Measurements from ENCODE around the gene ZNF385C.

Gene ZNF385C

GRCh38 chr17:42131981-42132432, 33.7 kb upstream of the ZNF385C start:
- DNase-seq (ENCODE audit: low spot score), result no peak
- TF ChIP-seq, protein P1, sequence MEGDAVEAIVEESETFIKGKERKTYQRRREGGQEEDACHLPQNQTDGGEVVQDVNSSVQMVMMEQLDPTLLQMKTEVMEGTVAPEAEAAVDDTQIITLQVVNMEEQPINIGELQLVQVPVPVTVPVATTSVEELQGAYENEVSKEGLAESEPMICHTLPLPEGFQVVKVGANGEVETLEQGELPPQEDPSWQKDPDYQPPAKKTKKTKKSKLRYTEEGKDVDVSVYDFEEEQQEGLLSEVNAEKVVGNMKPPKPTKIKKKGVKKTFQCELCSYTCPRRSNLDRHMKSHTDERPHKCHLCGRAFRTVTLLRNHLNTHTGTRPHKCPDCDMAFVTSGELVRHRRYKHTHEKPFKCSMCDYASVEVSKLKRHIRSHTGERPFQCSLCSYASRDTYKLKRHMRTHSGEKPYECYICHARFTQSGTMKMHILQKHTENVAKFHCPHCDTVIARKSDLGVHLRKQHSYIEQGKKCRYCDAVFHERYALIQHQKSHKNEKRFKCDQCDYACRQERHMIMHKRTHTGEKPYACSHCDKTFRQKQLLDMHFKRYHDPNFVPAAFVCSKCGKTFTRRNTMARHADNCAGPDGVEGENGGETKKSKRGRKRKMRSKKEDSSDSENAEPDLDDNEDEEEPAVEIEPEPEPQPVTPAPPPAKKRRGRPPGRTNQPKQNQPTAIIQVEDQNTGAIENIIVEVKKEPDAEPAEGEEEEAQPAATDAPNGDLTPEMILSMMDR (IDR thresholded peaks at IDR 0.05; ENCODE audit: borderline replicate concordance, control extremely low read depth, extremely low read depth, insufficient read depth, missing control alignments), result no peak
- in situ Hi-C loops (cut with MboI; ENCODE audit: low sequenced_read_pairs, unreplicated experiment), result no loop called here

DNA sequence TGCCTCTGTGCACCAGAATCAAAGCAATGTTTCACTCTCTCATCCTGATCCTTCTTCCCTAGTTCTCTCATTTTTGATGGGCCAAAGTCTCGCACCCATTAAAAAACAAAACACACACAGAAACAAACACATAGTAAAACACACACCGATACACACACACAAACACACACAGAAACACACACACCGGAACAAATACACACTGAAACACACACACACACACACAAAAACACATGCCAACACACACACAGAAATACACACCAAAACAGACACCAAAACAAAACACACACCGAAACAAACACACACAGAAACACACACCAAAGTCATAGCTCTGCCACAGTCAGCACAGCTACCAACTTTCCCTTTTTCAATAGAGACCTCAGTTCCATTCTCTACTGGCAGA, 33.0 kb upstream of the ZNF385C start:
- no peak for DNase-seq (ENCODE audit: low spot score)
- TF ChIP-seq, protein P1 (IDR thresholded peaks at IDR 0.05; ENCODE audit: borderline replicate concordance, control extremely low read depth, extremely low read depth, insufficient read depth, missing control alignments), result no peak
- in situ Hi-C loops (cut with MboI; ENCODE audit: low sequenced_read_pairs, unreplicated experiment), result no loop called here

GRCh38 chr17:42130310-42130936, 32.1 kb upstream of the ZNF385C start:
- no peak for DNase-seq (ENCODE audit: low spot score)
- in situ Hi-C loops (cut with MboI; ENCODE audit: low sequenced_read_pairs, unreplicated experiment), result no loop called here
- TF ChIP-seq, protein P1 (IDR thresholded peaks at IDR 0.05; ENCODE audit: borderline replicate concordance, control extremely low read depth, extremely low read depth, insufficient read depth, missing control alignments), result no peak

- no peak for DNase-seq (ENCODE audit: low spot score)
- TF ChIP-seq, protein P1 (IDR thresholded peaks at IDR 0.05; ENCODE audit: borderline replicate concordance, control extremely low read depth, extremely low read depth, insufficient read depth, missing control alignments), result no peak
- in situ Hi-C loops (cut with MboI; ENCODE audit: low sequenced_read_pairs, unreplicated experiment), result no loop called here
Observed at GRCh38 chr17:42129109-42129837, 31.0 kb upstream of the ZNF385C start.

GRCh38 chr17:42127414-42127813, 29.1 kb upstream of the ZNF385C start:
- TF ChIP-seq, protein P1 (IDR thresholded peaks at IDR 0.05; ENCODE audit: borderline replicate concordance, control extremely low read depth, extremely low read depth, insufficient read depth, missing control alignments), result no peak
- no peak for DNase-seq (ENCODE audit: low spot score)
- in situ Hi-C loops (cut with MboI; ENCODE audit: low sequenced_read_pairs, unreplicated experiment), result no loop called here

DNA sequence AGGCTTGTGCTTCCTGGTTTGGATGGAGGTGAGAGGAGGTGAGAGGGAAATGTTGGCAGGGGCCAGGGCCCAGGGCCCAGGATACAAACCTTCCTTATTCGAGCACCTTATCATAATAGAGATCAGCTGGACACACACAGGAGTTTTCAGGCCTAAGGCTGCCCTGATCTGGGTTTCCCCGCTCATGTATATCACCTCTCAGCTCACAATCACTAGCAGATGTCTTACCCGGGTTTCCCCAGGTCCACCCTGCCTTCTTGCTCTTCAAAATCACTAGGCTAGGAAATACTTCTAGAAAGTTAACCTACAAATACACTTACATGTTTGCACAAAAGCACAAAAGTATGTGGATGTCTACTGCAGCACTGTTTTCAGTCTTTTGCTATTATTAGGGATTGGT, 28.6 kb upstream of the ZNF385C start:
- in situ Hi-C loops (cut with MboI; ENCODE audit: low sequenced_read_pairs, unreplicated experiment), result no loop called here
- no peak for DNase-seq (ENCODE audit: low spot score)
- TF ChIP-seq, protein P1 (IDR thresholded peaks at IDR 0.05; ENCODE audit: borderline replicate concordance, control extremely low read depth, extremely low read depth, insufficient read depth, missing control alignments), result no peak
